ENCODE data around the gene PLEKHG4B.

Gene PLEKHG4B

DNA sequence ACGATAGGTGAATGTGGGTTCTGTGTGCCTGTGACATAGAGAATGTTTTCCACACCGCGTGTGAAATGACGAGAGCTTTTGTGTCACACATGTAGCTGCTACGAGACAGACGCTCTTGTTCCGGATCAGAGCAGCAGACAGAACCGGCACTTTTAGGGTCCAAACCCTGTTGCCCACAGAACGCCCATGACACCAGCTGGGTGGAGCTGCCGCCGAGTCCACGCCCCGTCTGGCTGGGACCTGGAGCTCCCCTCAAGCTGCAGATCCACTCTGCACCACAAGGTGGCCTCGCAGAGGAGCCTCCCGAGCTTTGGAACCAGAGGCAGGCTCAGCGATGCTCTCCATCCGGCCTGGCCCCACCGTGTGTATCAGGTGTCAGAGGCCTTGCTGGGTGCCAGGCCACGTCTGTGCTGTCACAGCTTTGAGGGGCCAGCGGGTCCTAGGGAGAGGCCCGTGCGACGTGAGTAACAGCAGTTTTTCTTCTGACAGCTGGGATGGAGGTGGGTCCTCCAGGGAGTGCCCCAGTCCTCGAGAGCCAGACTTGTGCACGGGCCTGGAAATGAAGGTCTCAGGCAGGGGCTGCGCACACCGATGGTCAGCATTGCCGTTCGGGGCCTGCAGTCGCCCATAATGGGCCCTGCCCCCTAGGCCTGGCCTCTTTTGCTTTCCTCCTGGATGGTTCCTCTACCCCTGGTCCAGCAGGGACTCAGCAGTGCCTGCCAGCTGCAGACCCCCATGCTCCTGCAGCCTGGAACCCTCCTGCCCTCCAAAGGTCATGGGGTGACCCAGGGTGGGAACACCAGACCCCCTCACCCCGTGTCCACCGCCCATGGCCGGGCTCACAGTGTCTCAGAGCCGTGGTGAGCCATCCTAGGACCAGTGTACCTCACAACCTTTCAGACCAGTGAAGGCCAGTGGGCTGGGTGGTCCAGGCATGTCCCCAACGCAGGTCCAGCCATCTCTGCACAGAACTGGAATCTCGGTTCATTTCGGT is 96.8 kb downstream of the PLEKHG4B start:
- no peak overlapping the region; the same call in 1 of the 2 replicates for H3K4me3 ChIP-seq (ENCODE audit: low read length)

DNA sequence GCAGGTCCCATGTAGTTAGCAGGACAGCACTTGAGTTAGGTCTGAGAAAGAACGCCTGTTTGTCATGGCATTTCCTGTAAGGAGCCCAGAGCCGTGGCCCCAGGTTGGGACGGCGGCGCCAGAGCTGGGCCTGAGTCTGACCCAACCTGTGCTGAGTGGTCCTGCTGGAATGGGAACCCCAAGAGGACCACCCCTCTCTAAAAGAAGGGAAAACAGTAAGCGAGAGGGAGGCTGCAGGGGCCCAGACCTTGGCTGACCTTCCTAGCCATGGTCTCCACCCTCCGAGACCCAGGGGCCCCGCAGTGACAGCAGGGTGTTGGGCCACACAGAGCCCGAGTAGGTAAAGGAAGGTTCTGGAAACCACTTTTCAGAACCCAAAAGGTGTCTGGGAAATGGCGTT is 97.5 kb downstream of the PLEKHG4B start:
- no peak overlapping the region for H3K4me3 ChIP-seq (ENCODE audit: low read length)
- TF ChIP-seq ZNF274 (IDR thresholded peaks at IDR 0.05; ENCODE audit: low read depth, low read length) = no peak

More for the DNA sequence above, 96.8 kb downstream of the PLEKHG4B start:
- TF ChIP-seq ZNF274 (IDR thresholded peaks at IDR 0.05; ENCODE audit: low read depth, low read length) = no peak

DNA sequence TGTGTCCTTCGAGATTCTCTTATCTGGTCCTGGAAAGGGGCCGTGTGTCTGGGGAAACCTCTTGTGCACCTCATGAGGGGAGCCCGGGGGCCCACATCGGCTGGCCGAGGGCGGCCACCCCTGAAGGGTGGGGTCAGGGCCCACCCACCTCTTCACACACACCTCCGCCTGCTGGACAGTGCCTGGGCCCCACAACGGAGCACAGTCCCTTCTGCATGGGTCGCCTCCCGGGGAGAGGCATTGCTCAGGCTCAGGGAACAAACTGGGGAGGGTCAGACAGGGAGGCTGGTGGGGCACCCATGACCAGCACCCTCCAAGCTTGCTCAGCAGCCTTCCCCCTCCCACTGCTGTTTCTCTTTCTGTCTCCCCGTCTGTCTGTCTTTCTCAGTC is 98.0 kb downstream of the PLEKHG4B start:
- no peak overlapping the region for H3K4me3 ChIP-seq (ENCODE audit: low read length)
- TF ChIP-seq ZNF274 (IDR thresholded peaks at IDR 0.05; ENCODE audit: low read depth, low read length) = no peak

DNA sequence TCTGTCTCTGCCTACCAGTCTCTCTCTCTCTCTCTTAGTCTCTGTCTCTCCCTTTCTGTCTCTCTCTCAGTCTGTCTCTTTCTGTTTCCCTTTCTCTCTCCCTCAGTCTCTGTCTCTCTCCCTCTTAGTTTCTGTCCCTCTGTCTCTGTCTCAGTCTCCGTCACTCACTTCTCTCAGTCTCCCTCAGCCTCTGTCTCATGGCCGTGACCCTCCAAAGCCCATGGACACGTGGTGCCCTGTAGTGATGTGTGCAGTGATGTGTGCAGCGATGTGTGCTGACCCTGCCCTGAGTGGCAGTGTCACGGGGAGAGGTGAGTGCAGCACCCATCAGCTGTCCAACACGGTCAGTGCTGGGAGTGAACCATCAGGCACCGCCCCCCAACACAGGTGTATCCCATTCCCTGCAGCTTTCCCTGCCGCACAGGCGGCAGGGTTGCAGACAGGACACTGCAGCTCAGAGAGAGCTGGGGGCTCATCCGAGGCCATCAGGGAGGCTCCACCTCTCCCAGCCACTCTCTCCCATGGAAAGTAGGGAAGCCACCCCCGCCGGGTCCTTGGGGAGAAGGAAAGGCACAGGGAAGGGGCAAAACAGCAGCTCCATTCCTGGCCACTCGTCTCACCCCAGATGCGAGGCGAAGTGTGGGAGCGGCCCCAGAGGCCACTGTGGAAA is 98.5 kb downstream of the PLEKHG4B start:
- no peak for TF ChIP-seq ZNF274 (IDR thresholded peaks at IDR 0.05; ENCODE audit: low read depth, low read length)
- H3K4me3 ChIP-seq (ENCODE audit: low read length) = no peak overlapping the region; the same call in 1 of the 2 replicates

DNA sequence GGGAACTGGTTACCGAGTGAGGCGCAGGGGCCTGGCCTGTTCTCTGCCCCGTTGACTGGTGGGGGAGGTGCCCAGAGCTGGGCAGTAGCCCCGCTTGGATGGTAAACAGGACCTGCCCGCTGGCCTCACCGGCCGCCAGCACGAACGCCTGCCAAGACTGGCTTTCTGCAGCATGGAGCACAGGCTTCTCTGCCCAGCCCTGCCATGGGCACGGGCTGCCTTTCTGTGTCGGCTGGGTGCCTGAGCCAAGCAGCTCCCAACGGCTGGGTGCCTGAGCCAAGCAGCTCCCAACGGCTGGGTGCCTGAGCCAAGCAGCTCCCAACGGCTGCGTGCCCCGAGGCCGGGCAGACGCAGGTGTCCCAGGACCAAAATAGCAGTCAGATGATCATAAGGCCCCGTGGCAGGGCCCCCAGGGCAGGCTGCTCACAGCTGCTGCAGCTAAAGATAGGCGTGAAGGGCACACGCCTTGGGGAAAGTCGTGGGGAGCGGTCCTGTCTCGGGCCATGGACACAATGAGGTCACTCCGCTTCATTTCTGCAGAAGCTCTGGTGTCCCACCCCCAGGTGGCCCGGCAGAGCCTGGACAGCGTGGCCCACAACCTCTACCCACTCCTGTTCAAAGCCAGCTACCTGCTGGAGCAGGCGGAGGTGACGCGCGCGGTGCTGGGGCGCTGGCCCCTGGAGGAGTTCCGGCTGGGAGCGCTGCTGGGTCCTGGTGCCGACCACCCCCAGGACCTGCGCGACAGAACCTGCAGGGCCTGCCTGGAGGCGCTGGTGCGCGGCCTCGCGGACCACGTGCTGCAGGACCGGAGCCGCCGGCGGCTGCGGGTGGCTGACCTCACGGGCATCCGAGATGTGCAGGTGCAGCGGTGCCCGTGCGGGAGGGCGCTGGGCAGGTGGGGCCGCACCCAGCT is 99.3 kb downstream of the PLEKHG4B start, which contains the start of gene LRRC14B:
TSS of gene LRRC14B (plus strand) at position 460 of the 913 bp plus-strand sequence. CDS start at position 504, 44 bp downstream.
- TF ChIP-seq ZNF274 (IDR thresholded peaks at IDR 0.05; ENCODE audit: low read depth, low read length) = no peak
- H3K4me3 ChIP-seq (ENCODE audit: low read length) = peak within 1 kb of the TSS; percentile 35; the same call in 1 of the 2 replicates

DNA sequence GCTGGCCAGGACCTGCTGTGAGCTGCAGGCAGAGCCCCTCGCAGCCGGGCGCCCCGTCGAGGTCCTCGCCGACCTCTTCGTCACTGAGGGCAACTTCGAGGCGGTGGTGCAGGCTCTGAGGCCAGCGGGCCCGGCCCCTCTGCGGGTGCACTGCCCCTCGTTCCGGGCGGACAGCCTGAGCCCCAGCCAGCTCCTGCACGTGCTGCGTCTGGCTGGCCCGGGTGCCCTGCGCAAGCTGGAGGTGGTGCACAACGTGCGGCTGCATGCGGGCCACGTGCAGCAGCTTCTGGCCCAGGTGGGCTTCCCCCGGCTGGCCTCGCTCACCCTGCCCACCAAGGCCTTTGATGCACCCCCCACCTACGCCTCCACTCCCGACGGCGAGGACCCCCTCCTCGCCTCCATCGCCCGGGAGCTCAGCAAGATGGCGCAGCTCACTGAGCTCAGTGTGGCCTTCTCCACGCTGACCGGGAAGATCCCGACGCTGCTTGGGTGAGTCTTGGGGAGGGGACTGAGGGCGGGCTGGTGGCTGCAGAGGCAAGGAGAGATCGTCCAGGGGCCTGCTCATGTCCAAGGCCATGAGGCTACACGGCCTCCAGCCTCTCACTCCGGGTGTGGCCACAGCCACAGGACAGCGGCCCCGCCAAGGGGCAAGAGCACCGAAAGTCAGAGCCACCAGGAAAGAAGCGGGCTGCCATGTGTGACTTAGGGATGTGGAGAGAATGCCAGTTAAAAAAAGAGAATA is 100.2 kb downstream of the PLEKHG4B start:
- H3K4me3 ChIP-seq (ENCODE audit: low read length) = peak overlapping the region; percentile 35; the same call in 1 of the 2 replicates
- no peak for TF ChIP-seq ZNF274 (IDR thresholded peaks at IDR 0.05; ENCODE audit: low read depth, low read length)

DNA sequence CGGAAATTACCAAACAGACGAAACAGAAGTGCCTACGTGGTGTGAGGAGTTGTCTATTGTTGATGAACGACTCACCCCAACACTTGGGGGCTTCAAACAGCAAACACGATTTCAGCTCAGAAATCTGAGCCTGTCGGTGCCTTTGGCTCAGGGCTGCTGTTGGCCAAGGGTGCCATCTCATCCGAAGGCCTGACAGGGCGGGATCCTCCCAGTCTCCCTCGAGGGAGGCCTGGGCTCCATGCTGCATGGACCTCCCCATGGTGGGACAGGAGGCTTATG is 100.7 kb downstream of the PLEKHG4B start:
- H3K4me3 ChIP-seq (ENCODE audit: low read length) = no peak overlapping the region
- TF ChIP-seq ZNF274 (IDR thresholded peaks at IDR 0.05; ENCODE audit: low read depth, low read length) = no peak

DNA sequence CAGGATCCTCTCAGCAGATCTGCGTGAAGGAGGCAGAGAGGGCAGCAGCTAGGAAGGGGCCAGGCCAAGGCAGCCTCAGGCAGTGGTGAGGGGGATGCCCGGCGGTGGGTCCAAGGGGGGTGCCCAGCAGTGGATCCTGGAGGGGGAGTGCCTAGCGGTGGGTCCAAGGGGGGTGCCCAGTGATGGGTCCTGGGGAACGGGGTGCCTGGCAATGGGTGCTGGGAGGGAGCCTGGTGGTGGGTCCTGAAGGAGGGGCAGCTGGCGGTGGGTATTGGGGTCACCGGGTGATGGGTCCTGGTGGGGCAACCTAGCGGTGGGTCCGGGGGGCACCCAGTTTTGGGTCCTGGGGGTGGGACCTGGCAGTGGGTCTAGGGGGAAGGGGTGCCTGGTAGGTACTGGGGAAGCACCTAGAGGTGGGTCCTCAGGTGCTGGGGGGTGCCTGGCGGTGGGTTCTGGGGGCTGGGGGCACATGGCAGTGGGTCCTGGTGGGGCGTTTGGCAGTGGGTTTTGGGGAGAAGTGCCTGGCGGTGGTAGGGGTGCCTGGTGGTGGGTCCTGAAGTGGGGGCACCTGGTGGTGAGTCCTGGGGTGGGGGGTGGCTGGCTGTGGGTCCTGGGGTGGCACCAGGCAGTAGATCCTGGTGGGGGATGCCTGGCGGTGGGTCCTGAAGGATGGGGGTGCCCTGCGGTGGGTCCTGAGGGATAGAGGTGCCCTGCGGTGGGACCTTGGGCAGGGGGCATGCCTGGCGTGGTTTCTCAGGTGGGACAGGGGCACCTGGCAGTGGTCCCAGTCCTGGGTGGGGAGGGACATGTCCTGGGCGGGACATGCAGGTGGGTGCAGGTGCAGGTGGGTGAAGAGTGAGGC is 101.2 kb downstream of the PLEKHG4B start:
- no peak overlapping the region for H3K4me3 ChIP-seq (ENCODE audit: low read length)
- TF ChIP-seq ZNF274 (IDR thresholded peaks at IDR 0.05; ENCODE audit: low read depth, low read length) = no peak

DNA sequence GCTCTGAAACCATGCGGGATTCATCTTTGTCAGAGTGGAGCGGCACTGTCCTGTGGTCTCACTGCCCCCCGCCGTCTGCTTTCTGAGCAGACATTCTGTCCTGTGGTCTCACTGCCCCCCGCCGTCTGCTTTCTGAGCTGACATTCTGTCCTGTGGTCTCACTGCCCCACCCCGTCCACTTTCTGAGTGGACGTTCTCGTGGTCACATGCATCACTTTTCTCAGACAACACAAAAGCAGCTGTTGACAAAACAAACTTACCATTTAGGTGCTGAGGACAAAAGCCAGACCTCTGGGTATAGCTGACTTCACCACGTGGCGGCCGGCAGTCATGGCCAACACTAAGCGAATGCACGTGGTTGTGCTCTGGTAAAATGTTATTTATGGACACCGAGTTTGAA is 102.1 kb downstream of the PLEKHG4B start:
- TF ChIP-seq ZNF274 (IDR thresholded peaks at IDR 0.05; ENCODE audit: low read depth, low read length) = no peak
- H3K4me3 ChIP-seq (ENCODE audit: low read length) = no peak overlapping the region

DNA sequence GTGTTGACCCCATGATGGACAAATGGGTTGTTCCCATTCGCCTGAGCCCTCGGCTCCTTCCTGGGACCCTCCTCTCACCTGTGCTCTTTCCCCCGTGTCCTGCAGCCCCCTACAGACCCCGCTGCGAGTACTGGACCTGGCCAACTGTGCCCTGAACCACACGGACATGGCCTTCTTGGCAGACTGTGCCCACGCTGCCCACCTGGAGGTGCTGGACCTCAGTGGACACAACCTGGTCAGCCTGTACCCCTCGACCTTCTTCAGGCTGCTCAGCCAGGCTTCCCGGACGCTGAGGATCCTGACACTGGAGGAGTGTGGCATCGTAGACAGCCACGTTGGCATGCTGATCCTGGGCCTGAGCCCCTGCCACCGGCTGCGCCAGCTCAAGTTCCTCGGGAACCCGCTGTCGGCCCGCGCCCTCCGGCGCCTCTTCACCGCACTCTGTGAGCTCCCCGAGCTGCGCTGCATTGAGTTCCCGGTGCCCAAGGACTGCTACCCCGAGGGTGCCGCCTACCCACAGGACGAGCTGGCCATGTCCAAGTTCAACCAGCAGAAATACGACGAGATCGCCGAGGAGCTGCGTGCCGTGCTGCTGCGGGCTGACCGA is 102.7 kb downstream of the PLEKHG4B start:
- TF ChIP-seq ZNF274 (IDR thresholded peaks at IDR 0.05; ENCODE audit: low read depth, low read length) = no peak
- H3K4me3 ChIP-seq (ENCODE audit: low read length) = no peak overlapping the region

DNA sequence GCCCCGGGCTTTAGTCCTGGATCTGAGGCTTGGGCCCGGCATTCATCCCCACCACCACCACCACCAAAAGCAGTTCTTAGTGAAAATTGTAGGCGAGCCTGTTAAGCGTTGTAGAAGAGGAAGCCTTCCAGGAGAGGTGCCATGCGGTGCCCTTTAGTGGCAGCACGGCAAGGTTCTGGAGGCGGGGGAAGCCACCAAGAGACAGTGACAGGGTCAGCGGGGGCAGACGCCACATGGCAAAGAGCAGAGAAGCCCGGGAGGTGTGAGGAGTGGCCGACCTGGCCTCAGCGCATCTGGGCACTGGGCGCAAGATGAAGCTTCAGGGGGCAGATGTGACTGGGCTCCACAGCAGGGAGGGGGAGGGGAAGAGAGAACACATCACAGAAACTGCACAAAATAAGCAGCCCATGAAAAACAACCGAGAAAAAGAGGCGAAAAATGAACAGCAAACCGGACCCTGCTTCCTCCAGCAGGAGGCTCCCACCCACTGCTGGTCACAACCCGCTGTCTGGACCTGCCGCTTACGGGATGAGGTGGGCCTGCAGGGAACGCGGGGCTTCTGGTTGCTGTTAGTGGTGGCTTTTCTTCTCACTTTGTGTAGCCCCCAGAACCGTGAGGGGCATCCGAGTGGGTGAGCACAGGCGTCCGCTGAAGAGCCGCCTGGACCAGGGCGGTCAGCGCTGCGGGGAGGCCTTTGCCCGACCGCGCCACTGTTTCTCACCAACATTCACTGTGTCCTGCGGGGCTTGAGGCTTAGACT is 103.6 kb downstream of the PLEKHG4B start:
- no peak overlapping the region for H3K4me3 ChIP-seq (ENCODE audit: low read length)
- no peak for TF ChIP-seq ZNF274 (IDR thresholded peaks at IDR 0.05; ENCODE audit: low read depth, low read length)

All from GM08714 (cell line).